Measurements from ENCODE around the gene NECTIN2.

The NECTIN2 gene

GRCh38 chr19:44893332-44894051 is 47.4 kb downstream of the NECTIN2 start:
- H4K20me1 ChIP-seq (ENCODE audit: low read depth, low read length) = no peaks in the 10 kb centered on the region; the same call in 1 of the 2 replicates
- no peak overlapping the region for H3K4me2 ChIP-seq (ENCODE audit: low read depth, low read length, poor library complexity, severe bottlenecking)
- H3K27me3 ChIP-seq (ENCODE audit: low read length) = no peaks in the 10 kb centered on the region
- no peaks in the 10 kb centered on the region for H3K36me3 ChIP-seq (ENCODE audit: low read length)
- no peak overlapping the region for H3K4me3 ChIP-seq (ENCODE audit: insufficient read depth, low read length, poor library complexity, severe bottlenecking)
- H3K9me3 ChIP-seq (ENCODE audit: insufficient read depth, low read length) = no peaks in the 10 kb centered on the region; the same call in 1 of the 2 replicates
- H3F3A ChIP-seq (ENCODE audit: insufficient read depth) = peaks cover 6% of the 10 kb centered on the region
- no peak overlapping the region for H2AFZ ChIP-seq (ENCODE audit: low read depth, low read length, severe bottlenecking)
- H3K27ac ChIP-seq (ENCODE audit: low read depth, low read length) = no peak overlapping the region
- H3K9me2 ChIP-seq (replicated peaks; ENCODE audit: insufficient read depth, low read length) = no peaks in the 10 kb centered on the region
- TF ChIP-seq EZH2phosphoT487 (conservative IDR thresholded peaks at IDR 0.05; ENCODE audit: low read length) (no peak), CTCF (IDR thresholded peaks at IDR 0.05; ENCODE audit: insufficient read depth, low read length, poor library complexity, severe bottlenecking) (no peak)
- peaks cover 24% of the 10 kb centered on the region for H3K79me2 ChIP-seq (ENCODE audit: insufficient read depth, low read length)
- no peak overlapping the region for H3K9ac ChIP-seq (ENCODE audit: low read length)

- Histone ChIP-seq H3K9ac (ENCODE audit: low read length) (no peak overlapping the region), H3K4me3 (ENCODE audit: insufficient read depth, low read length, poor library complexity, severe bottlenecking) (no peak overlapping the region), H3K9me3 (ENCODE audit: insufficient read depth, low read length) (no peaks in the 10 kb centered on the region; the same call in 1 of the 2 replicates), H2AFZ (ENCODE audit: low read depth, low read length, severe bottlenecking) (no peak overlapping the region), H3F3A (ENCODE audit: insufficient read depth) (peaks cover 6% of the 10 kb centered on the region), H3K4me2 (ENCODE audit: low read depth, low read length, poor library complexity, severe bottlenecking) (no peak overlapping the region), H3K27ac (ENCODE audit: low read depth, low read length) (no peak overlapping the region), H3K79me2 (ENCODE audit: insufficient read depth, low read length) (peaks cover 24% of the 10 kb centered on the region), H3K27me3 (ENCODE audit: low read length) (no peaks in the 10 kb centered on the region), H3K9me2 (replicated peaks; ENCODE audit: insufficient read depth, low read length) (no peaks in the 10 kb centered on the region), H3K36me3 (ENCODE audit: low read length) (no peaks in the 10 kb centered on the region), H4K20me1 (ENCODE audit: low read depth, low read length) (no peaks in the 10 kb centered on the region; the same call in 1 of the 2 replicates)
- TF ChIP-seq CTCF (IDR thresholded peaks at IDR 0.05; ENCODE audit: insufficient read depth, low read length, poor library complexity, severe bottlenecking) (no peak), EZH2phosphoT487 (conservative IDR thresholded peaks at IDR 0.05; ENCODE audit: low read length) (no peak)
Measured at GRCh38 chr19:44894052-44894400, 47.9 kb downstream of the NECTIN2 start.

- Histone ChIP-seq H3K9me2 (replicated peaks; ENCODE audit: insufficient read depth, low read length) (no peaks in the 10 kb centered on the region), H3K79me2 (ENCODE audit: insufficient read depth, low read length) (peaks cover 24% of the 10 kb centered on the region), H2AFZ (ENCODE audit: low read depth, low read length, severe bottlenecking) (no peak overlapping the region), H4K20me1 (ENCODE audit: low read depth, low read length) (no peaks in the 10 kb centered on the region; the same call in 1 of the 2 replicates), H3K9ac (ENCODE audit: low read length) (no peak overlapping the region), H3K36me3 (ENCODE audit: low read length) (no peaks in the 10 kb centered on the region), H3K4me3 (ENCODE audit: insufficient read depth, low read length, poor library complexity, severe bottlenecking) (no peak overlapping the region), H3K27ac (ENCODE audit: low read depth, low read length) (no peak overlapping the region), H3K27me3 (ENCODE audit: low read length) (no peaks in the 10 kb centered on the region), H3K9me3 (ENCODE audit: insufficient read depth, low read length) (no peaks in the 10 kb centered on the region), H3F3A (ENCODE audit: insufficient read depth) (peaks cover 3% of the 10 kb centered on the region), H3K4me2 (ENCODE audit: low read depth, low read length, poor library complexity, severe bottlenecking) (no peak overlapping the region)
- TF ChIP-seq EZH2phosphoT487 (conservative IDR thresholded peaks at IDR 0.05; ENCODE audit: low read length) (no peak), CTCF (IDR thresholded peaks at IDR 0.05; ENCODE audit: insufficient read depth, low read length, poor library complexity, severe bottlenecking) (no peak)
Measured at GRCh38 chr19:44894946-44895345, 48.8 kb downstream of the NECTIN2 start.

All from SU-DHL-6 (cell line).